D721Med (cell line): ENCODE measurements around the gene PFKFB3.

ENCODE experiments used
- DNase-seq: peaks from one replicate; pipeline ENCODE4 v3.0.0; 2011; ENCODE audit warnings: low spot score; ENCODE audit not compliant: insufficient read length
- FAIRE-seq: peaks from 2 replicates; lab custom pipeline; 2011; peaks lifted over from hg19 to GRCh38; lab: Jason Lieb, UNC
- CTCF ChIP-seq: IDR thresholded peaks from 2 replicates; pipeline ENCODE4 v1.5.1; 2012; ENCODE audit warnings: mild to moderate bottlenecking, control low read depth; ENCODE audit not compliant: insufficient read depth; ENCODE audit errors: missing control alignments

Gene PFKFB3

GRCh38 chr10:6274040-6274439 lies 71.3 kb downstream of the PFKFB3 start:
- no peak for FAIRE-seq
- DNase-seq, result no peak

GRCh38 chr10:6274484-6274883 lies 71.8 kb downstream of the PFKFB3 start:
- DNase-seq (no peak), FAIRE-seq (no peak)
- no peak for TF ChIP-seq CTCF

More at GRCh38 chr10:6274040-6274439, 71.3 kb downstream of the PFKFB3 start:
- no peak for TF ChIP-seq CTCF

GRCh38 chr10:6275022-6275997 lies 72.6 kb downstream of the PFKFB3 start:
- no peak for TF ChIP-seq CTCF
- no peak for DNase-seq
- no peak for FAIRE-seq

GRCh38 chr10:6276356-6276755 lies 73.6 kb downstream of the PFKFB3 start:
- FAIRE-seq (no peak), DNase-seq (no peak)
- TF ChIP-seq CTCF, result no peak

- FAIRE-seq, result no peak
- TF ChIP-seq CTCF, result no peak
- DNase-seq, result no peak
Observed at GRCh38 chr10:6278519-6279120, 75.9 kb downstream of the PFKFB3 start.

GRCh38 chr10:6279540-6280267 lies 77.0 kb downstream of the PFKFB3 start:
- DNase-seq, result no peak
- no peak for TF ChIP-seq CTCF
- no peak for FAIRE-seq
